Neural progenitor cell (in vitro differentiated cells): ENCODE measurements around the gene MARCHF6.

ENCODE experiments used
- CTCF ChIP-seq: fragments of 200-600 bp; sonication (generic); IDR thresholded peaks from 2 replicates; pipeline ENCODE4 v1.5.1; 2017; ENCODE audit warnings: antibody characterized with exemption, mild to moderate bottlenecking
- EZH2 ChIP-seq: fragments of 200-600 bp; sonication (generic); IDR thresholded peaks from 2 replicates; pipeline ENCODE4 v1.6.1; 2017; ENCODE audit warnings: antibody characterized with exemption, mild to moderate bottlenecking, moderate library complexity

DNA sequence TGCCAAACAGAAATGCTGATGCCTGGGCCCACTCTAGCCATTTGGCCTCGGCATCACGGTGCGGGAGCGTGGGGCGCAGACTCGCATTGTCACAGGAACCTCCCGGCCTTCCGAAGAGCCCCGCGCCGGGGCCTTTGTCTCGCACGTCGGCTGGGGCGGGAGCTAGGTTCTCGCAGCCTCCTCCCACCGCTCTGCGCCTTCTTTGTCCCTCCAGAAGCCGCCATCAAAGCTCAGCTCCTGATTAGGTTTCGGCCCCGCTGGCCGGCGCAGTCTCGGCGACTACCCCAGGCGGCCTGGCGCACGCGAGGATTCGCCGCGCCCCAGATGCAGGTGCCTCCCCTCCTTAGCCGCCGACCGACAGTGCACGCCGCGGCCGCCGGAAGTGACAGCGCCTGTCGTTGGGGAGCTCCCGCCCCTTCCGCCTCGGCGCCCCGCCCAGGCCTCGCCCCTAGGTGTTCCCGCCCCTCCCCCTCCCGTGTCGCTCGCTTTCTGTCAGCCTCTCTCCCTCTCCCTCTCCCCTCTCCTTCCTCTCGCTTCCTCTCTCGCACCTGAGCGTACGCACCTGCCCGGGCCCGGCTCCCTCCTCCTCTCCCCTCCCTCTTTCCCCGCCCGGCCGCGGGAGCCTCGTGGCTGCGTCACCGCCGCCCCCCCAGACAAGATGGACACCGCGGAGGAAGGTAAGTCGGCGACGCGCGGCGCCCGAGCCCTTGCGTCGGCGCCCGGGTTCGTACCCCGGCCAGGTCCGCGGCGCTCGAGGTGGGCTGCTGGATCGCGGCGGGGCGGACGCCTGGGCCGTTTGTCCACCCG lies at the start of gene MARCHF6:
- TF ChIP-seq CTCF (no peak), EZH2 (peak; percentile 46)
